HepG2 (cell line): ENCODE data around the gene TGM1. TPM values are rescaled to one million over a fixed set of nuclear protein-coding genes. Genes with fewer than 3 reads are reported as not detected.

ENCODE experiments used
- ATAC-seq: fragments of 200-7000 bp; cut with Tn5 transposase; 3 replicates; pipeline ENCODE4 v1.9.1; 2020; ENCODE audit warnings: mild to moderate bottlenecking, moderate library complexity
- BruUV-seq: library from RNA; stranded (reverse); fragments of 400-500 nt; replicated peaks from 2 replicates; lab custom pipeline; 2021; lab: Mats Ljungman, UMichigan
- CTCF ChIA-PET: fragments of 300-600 bp; formaldehyde crosslinking; extraction: SDS; loops from one replicate; lab custom pipeline; 2021; ENCODE audit warnings: low total read pairs, inconsistent platforms, low intra/inter-chr PET ratio; lab: Yijun Ruan, JAX
- POLR2A ChIA-PET: fragments of 350-600 bp; sonication (Branson Sonifier 250); formaldehyde crosslinking; loops from one replicate; lab custom pipeline; 2020; ENCODE audit warnings: antibody characterized with exemption, inconsistent platforms; lab: Yijun Ruan, JAX
- DNase-seq: peaks from one replicate; pipeline ENCODE4 v3.0.0-alpha.2; 2015; ENCODE audit warnings: low spot score
- FAIRE-seq: peaks from 3 replicates; lab custom pipeline; 2011; peaks lifted over from hg19 to GRCh38; lab: Jason Lieb, UNC
- H2AFZ ChIP-seq: one replicate; pipeline ENCODE4 v1.6.1; 2011; ENCODE audit warnings: low read length, inconsistent platforms
- H3K27ac ChIP-seq: fragments of 300-600 bp; 3 replicates; pipeline ENCODE4 v1.8.0; 2011; ENCODE audit warnings: mixed run types, mild to moderate bottlenecking, mixed read lengths, low read length, inconsistent platforms; ENCODE audit not compliant: insufficient read depth; ENCODE audit errors: extremely low read length
- H3K27me3 ChIP-seq, 2 experiments: fragments of 200-600 bp in 1 of 2; 2 replicates in 1 of 2; 3 replicates in 1 of 2; pipeline versions ENCODE4 v1.6.0 to v1.8.0; 2011; ENCODE audit warnings: low read length in 2 of 2, mild to moderate bottlenecking in 2 of 2, moderate library complexity in 2 of 2, inconsistent platforms in 1 of 2; ENCODE audit not compliant: insufficient read depth in 2 of 2, control insufficient read depth in 1 of 2
- H3K36me3 ChIP-seq, 2 experiments: fragments of 200-600 bp in 1 of 2; replicated peaks in 1 of 2; 2 replicates in 1 of 2; 3 replicates in 1 of 2; pipeline versions ENCODE4 v1.5.1 to v1.8.0; 2011; ENCODE audit warnings: low read length in 2 of 2, inconsistent platforms in 1 of 2; ENCODE audit not compliant: insufficient read depth in 2 of 2, control insufficient read depth in 1 of 2
- H3K4me1 ChIP-seq: 2 replicates; pipeline ENCODE4 v1.5.1; 2012; ENCODE audit warnings: low read length, inconsistent platforms; ENCODE audit not compliant: insufficient read depth
- H3K4me2 ChIP-seq: 2 replicates; pipeline ENCODE4 v1.6.0; 2011; ENCODE audit warnings: low read depth, low read length, inconsistent platforms
- H3K4me3 ChIP-seq, 3 experiments: fragments of 200-600 bp in 1 of 3; sonication (generic), shearing (Covaris generic) in 1 of 3; replicated peaks in 1 of 3; 2 replicates each; pipeline ENCODE4 v1.5.1; 2011 to 2016; ENCODE audit warnings: low read length in 3 of 3, inconsistent platforms in 2 of 3, low read depth in 2 of 3, mild to moderate bottlenecking in 2 of 3, control low read depth in 1 of 3, mixed read lengths in 1 of 3; ENCODE audit not compliant: insufficient read depth in 1 of 3
- H3K79me2 ChIP-seq: one replicate; pipeline ENCODE4 v1.6.1; 2011; ENCODE audit warnings: low read length, inconsistent platforms; ENCODE audit not compliant: insufficient read depth
- H3K9ac ChIP-seq: 2 replicates; pipeline ENCODE4 v1.6.0; 2011; ENCODE audit warnings: mild to moderate bottlenecking, low read depth, low read length, inconsistent platforms; ENCODE audit not compliant: insufficient read depth
- H3K9me3 ChIP-seq: 2 replicates; pipeline ENCODE4 v1.5.1; 2012; ENCODE audit warnings: mild to moderate bottlenecking, low read length
- H4K20me1 ChIP-seq: 2 replicates; pipeline ENCODE4 v1.6.0; 2011; ENCODE audit warnings: inconsistent platforms, mild to moderate bottlenecking, low read length, moderate library complexity; ENCODE audit not compliant: insufficient read depth
- NKX3-1 ChIP-seq: sonication (generic); formaldehyde crosslinking; IDR thresholded peaks from 2 replicates; pipeline ENCODE4 v1.5.0; 2020; ENCODE audit warnings: missing genetic modification reagents
- NR3C1 ChIP-seq: sonication (generic); formaldehyde crosslinking; IDR thresholded peaks from 2 replicates; pipeline ENCODE4 v1.4.0; 2020; ENCODE audit warnings: missing genetic modification reagents
- RFXAP ChIP-seq: sonication (generic); formaldehyde crosslinking; IDR thresholded peaks from 2 replicates; pipeline ENCODE4 v1.4.0; 2020; ENCODE audit warnings: missing genetic modification reagents, borderline replicate concordance
- SOX6 ChIP-seq, 2 experiments: fragments of 450-650 bp in 1 of 2; sonication (generic) in 1 of 2; formaldehyde crosslinking in 1 of 2; IDR thresholded peaks; 2 replicates each; pipeline versions ENCODE4 v1.4.0 to v1.6.1; 2017 to 2020; ENCODE audit warnings: antibody characterized with exemption in 1 of 2, mild to moderate bottlenecking in 1 of 2, missing genetic modification reagents in 1 of 2
- SSRP1 ChIP-seq: IDR thresholded peaks from 2 replicates; pipeline ENCODE4 v1.6.1; 2016; ENCODE audit warnings: control low read depth
- TFDP2 ChIP-seq: sonication (generic); formaldehyde crosslinking; IDR thresholded peaks from 2 replicates; pipeline ENCODE4 v1.4.0; 2020; ENCODE audit warnings: missing genetic modification reagents
- ZBTB33 ChIP-seq: sonication (generic); formaldehyde crosslinking; IDR thresholded peaks from 2 replicates; pipeline ENCODE4 v1.4.0; 2020; ENCODE audit warnings: missing genetic modification reagents
- ZNF280B ChIP-seq: sonication (generic); formaldehyde crosslinking; IDR thresholded peaks from 2 replicates; pipeline ENCODE4 v1.5.0; 2020; ENCODE audit warnings: missing genetic modification reagents, mild to moderate bottlenecking, borderline replicate concordance
- ZNF569 ChIP-seq: sonication (generic); formaldehyde crosslinking; IDR thresholded peaks from 2 replicates; pipeline ENCODE4 v1.5.0; 2020; ENCODE audit warnings: mild to moderate bottlenecking, missing genetic modification reagents, moderate library complexity, borderline replicate concordance
- ZNF609 ChIP-seq: sonication (generic); formaldehyde crosslinking; IDR thresholded peaks from 2 replicates; pipeline ENCODE4 v1.4.0; 2020; ENCODE audit warnings: mild to moderate bottlenecking, missing genetic modification reagents, borderline replicate concordance
- WGBS: methylation state at CpG from one replicate; pipeline ENCODE4 v1.1.6; 2017; ENCODE audit warnings: low lambda C conversion rate; 5-methylcytosine and 5-hydroxymethylcytosine counted together
- in situ Hi-C: cut with HindIII; loops from 2 replicates; pipeline ENCODE4 v1.10.0; 2017; ENCODE audit warnings: low pct_unique_long_range_greater_than_20kb; ENCODE audit not compliant: extremely low pct_ligation_motif_present
- intact Hi-C: fragments of 100-400 bp; cut with micrococcal nuclease; formaldehyde crosslinking; loops from one replicate; pipeline ENCODE4 v1.10.0; 2022; ENCODE audit not compliant: unreplicated experiment
- polyA plus RNA-seq, 8 experiments: library from polyadenylated mRNA; depleted of rRNA in 3 of 8; stranded (reverse) in 7 of 8; unstranded in 1 of 8; fragments of >200 nt; fragmentation: Illumina TruSeq in 4 of 8; extraction: Trizol in 4 of 8; gene quantifications; 2 replicates each; pipeline versions ENCODE4 v1.2.1 to v1.2.3, GENCODE V29; 2011 to 2016; ENCODE audit warnings: low read depth in 4 of 8, missing spikeins in 1 of 8, mixed read lengths in 1 of 8; ENCODE audit not compliant: insufficient read depth in 1 of 8
- total RNA-seq, 5 experiments: library from RNA; depleted of rRNA; stranded (reverse); fragments of >200 nt; fragmentation: Illumina TruSeq; extraction: Trizol; gene quantifications; 2 replicates each; pipeline ENCODE4 v1.2.3, GENCODE V29; 2016; ENCODE audit warnings: low read depth in 1 of 5

TGM1 gene
- total and polyA plus RNA-seq, 2 of the 13 experiments (the other 11 are each of a cell fraction or from before 2014, with no cell fraction given), result 3.2 to 10.6 TPM

DNA sequence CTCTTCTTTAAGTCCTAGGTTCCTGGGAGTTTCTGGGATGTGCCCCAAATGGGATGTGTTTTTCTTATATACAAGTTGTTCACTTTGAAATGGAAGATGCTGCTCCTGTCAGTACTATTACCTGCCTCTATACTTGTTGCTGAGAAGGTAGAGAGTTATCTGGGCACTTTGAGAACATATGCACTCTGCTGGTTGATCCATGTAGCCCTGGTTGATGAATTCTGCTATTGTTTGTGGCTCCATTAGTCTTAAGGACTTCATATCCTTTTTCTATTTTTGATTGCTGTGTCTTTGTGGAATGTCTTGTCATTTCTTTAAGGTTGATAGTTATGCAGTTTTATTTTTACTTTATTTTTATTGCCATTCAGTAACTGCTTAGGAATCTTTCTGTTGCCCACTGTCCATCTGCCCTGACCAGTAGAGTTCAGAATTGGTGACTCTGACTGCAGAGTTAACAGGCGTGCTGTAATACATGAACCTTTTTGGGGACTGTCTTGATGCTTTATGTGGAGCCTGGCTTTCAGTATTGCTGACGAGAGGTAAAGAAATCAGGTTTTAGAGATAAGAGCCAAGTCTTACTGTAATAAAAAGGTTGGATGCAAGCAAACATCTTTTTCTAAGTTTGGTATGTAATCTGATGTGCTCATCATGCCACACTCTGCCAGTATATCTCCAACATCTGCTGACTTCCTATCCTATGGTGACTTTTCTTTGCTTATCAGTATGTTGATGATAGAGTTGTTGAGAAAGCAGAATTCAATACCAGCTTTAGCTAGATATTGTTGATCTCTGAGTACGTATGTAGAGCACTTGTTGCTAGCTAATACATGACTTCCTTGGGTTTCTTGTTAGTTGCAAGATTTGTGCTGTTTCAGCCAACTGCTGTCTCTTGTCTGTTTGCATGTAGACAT is 28.6 kb downstream of the TGM1 start:
- Histone ChIP-seq H3K36me3 (peaks cover 32 to 56% of the 10 kb centered on the region in 2 experiments), H3K4me2 (peak overlapping the region; percentile 96), H3K9ac (no peak overlapping the region), H3K27me3 (peaks cover 0 to 4% of the 10 kb centered on the region in 2 experiments; a peak in 1 of 5 replicates), H4K20me1 (peaks cover 7% of the 10 kb centered on the region; the same call in 1 of the 2 replicates), H3K4me1 (peaks cover 39% of the 10 kb centered on the region), H3K79me2 (peaks cover 48% of the 10 kb centered on the region), H3K4me3 (peak overlapping the region in 2 of 3 experiments; percentile 85 to 91; a peak in 1 of 6 replicates), H2AFZ (no peak overlapping the region), H3K9me3 (no peaks in the 10 kb centered on the region), H3K27ac (no peak overlapping the region)
- DNase-seq (no peak), ATAC-seq (no peak), FAIRE-seq (peak; percentile 44)
- intact Hi-C loops (loop anchor here (10.0 kb wide), 1 partner anchor 1190 kb away; no protein-coding TSS in a partner anchor), in situ Hi-C loops (no loop called here)
- POLR2A ChIA-PET, result interaction anchor here (1.1 to 18.0 kb wide), 12 partner anchors 8 to 176 kb away, joined by 3 to 850 read pairs (median 5); partner anchors contain the start of genes CHMP4A, CIDEB, DHRS1 and LTB4R
- WGBS, result 95% methylated on average over 3 of the region's 3 CpGs
- CTCF ChIA-PET, result no interaction called here
- no TSS peak for BruUV-seq
- TF ChIP-seq ZNF569 (CRISPR knock-in tag), result no peak
- peak; percentile 13; the same call in 1 of the 2 replicates for TF ChIP-seq NKX3-1
- TF ChIP-seq ZBTB33 (CRISPR knock-in tag), result no peak
- TF ChIP-seq RFXAP (CRISPR knock-in tag), result no peak
- TF ChIP-seq ZNF280B, result no peak
- peak; percentile 69; the same call in 1 of the 2 replicates for TF ChIP-seq SSRP1 (CRISPR knock-in tag)
- no peak for TF ChIP-seq TFDP2 (CRISPR knock-in tag)
- peak; percentile 22; the same call in 1 of the 2 replicates for TF ChIP-seq ZNF609 (CRISPR knock-in tag)
- no peak for TF ChIP-seq SOX6 (IDR thresholded peaks at IDR 0.05)
- TF ChIP-seq SOX6 (CRISPR knock-in tag; IDR thresholded peaks at IDR 0.05), result no peak
- no peak for TF ChIP-seq NR3C1 (CRISPR knock-in tag)
